HepG2 (cell line): Measurements from ENCODE around the gene GRM8. TPM values are rescaled to one million over a fixed set of nuclear protein-coding genes. Genes with fewer than 3 reads are reported as not detected.

Experiments used
- ATAC-seq: fragments of 200-7000 bp; cut with Tn5 transposase; 3 replicates; pipeline ENCODE4 v1.9.1; 2020; ENCODE audit warnings: mild to moderate bottlenecking, moderate library complexity
- BruUV-seq: library from RNA; stranded (reverse); fragments of 400-500 nt; replicated peaks from 2 replicates; lab custom pipeline; 2021; lab: Mats Ljungman, UMichigan
- CTCF ChIA-PET: fragments of 300-600 bp; formaldehyde crosslinking; extraction: SDS; loops from one replicate; lab custom pipeline; 2021; ENCODE audit warnings: low total read pairs, inconsistent platforms, low intra/inter-chr PET ratio; lab: Yijun Ruan, JAX
- POLR2A ChIA-PET: fragments of 350-600 bp; sonication (Branson Sonifier 250); formaldehyde crosslinking; loops from one replicate; lab custom pipeline; 2020; ENCODE audit warnings: antibody characterized with exemption, inconsistent platforms; lab: Yijun Ruan, JAX
- DNase-seq: peaks from one replicate; pipeline ENCODE4 v3.0.0-alpha.2; 2015; ENCODE audit warnings: low spot score
- FAIRE-seq: peaks from 3 replicates; lab custom pipeline; 2011; peaks lifted over from hg19 to GRCh38; lab: Jason Lieb, UNC
- H2AFZ ChIP-seq: one replicate; pipeline ENCODE4 v1.6.1; 2011; ENCODE audit warnings: low read length, inconsistent platforms
- H3K27ac ChIP-seq: fragments of 300-600 bp; 3 replicates; pipeline ENCODE4 v1.8.0; 2011; ENCODE audit warnings: mixed run types, mild to moderate bottlenecking, mixed read lengths, low read length, inconsistent platforms; ENCODE audit not compliant: insufficient read depth; ENCODE audit errors: extremely low read length
- H3K27me3 ChIP-seq, 2 experiments: fragments of 200-600 bp in 1 of 2; 2 replicates in 1 of 2; 3 replicates in 1 of 2; pipeline versions ENCODE4 v1.6.0 to v1.8.0; 2011; ENCODE audit warnings: low read length in 2 of 2, mild to moderate bottlenecking in 2 of 2, moderate library complexity in 2 of 2, inconsistent platforms in 1 of 2; ENCODE audit not compliant: insufficient read depth in 2 of 2, control insufficient read depth in 1 of 2
- H3K36me3 ChIP-seq, 2 experiments: fragments of 200-600 bp in 1 of 2; replicated peaks in 1 of 2; 2 replicates in 1 of 2; 3 replicates in 1 of 2; pipeline versions ENCODE4 v1.5.1 to v1.8.0; 2011; ENCODE audit warnings: low read length in 2 of 2, inconsistent platforms in 1 of 2; ENCODE audit not compliant: insufficient read depth in 2 of 2, control insufficient read depth in 1 of 2
- H3K4me1 ChIP-seq: 2 replicates; pipeline ENCODE4 v1.5.1; 2012; ENCODE audit warnings: low read length, inconsistent platforms; ENCODE audit not compliant: insufficient read depth
- H3K4me2 ChIP-seq: 2 replicates; pipeline ENCODE4 v1.6.0; 2011; ENCODE audit warnings: low read depth, low read length, inconsistent platforms
- H3K4me3 ChIP-seq, 3 experiments: fragments of 200-600 bp in 1 of 3; sonication (generic), shearing (Covaris generic) in 1 of 3; replicated peaks in 1 of 3; 2 replicates each; pipeline ENCODE4 v1.5.1; 2011 to 2016; ENCODE audit warnings: low read length in 3 of 3, inconsistent platforms in 2 of 3, low read depth in 2 of 3, mild to moderate bottlenecking in 2 of 3, control low read depth in 1 of 3, mixed read lengths in 1 of 3; ENCODE audit not compliant: insufficient read depth in 1 of 3
- H3K79me2 ChIP-seq: one replicate; pipeline ENCODE4 v1.6.1; 2011; ENCODE audit warnings: low read length, inconsistent platforms; ENCODE audit not compliant: insufficient read depth
- H3K9ac ChIP-seq: 2 replicates; pipeline ENCODE4 v1.6.0; 2011; ENCODE audit warnings: mild to moderate bottlenecking, low read depth, low read length, inconsistent platforms; ENCODE audit not compliant: insufficient read depth
- H3K9me3 ChIP-seq: 2 replicates; pipeline ENCODE4 v1.5.1; 2012; ENCODE audit warnings: mild to moderate bottlenecking, low read length
- H4K20me1 ChIP-seq: 2 replicates; pipeline ENCODE4 v1.6.0; 2011; ENCODE audit warnings: inconsistent platforms, mild to moderate bottlenecking, low read length, moderate library complexity; ENCODE audit not compliant: insufficient read depth
- ARNT ChIP-seq: fragments of 450-650 bp; IDR thresholded peaks from 2 replicates; pipeline ENCODE4 v1.6.1; 2017
- ELK4 ChIP-seq: sonication (generic); formaldehyde crosslinking; IDR thresholded peaks from 2 replicates; pipeline ENCODE4 v1.9.0; 2021; ENCODE audit warnings: missing genetic modification reagents, borderline replicate concordance
- GLI4 ChIP-seq: sonication (generic); formaldehyde crosslinking; IDR thresholded peaks from 2 replicates; pipeline ENCODE4 v1.5.1; 2020; ENCODE audit warnings: missing genetic modification reagents, mild to moderate bottlenecking, moderate library complexity, borderline replicate concordance
- HIC2 ChIP-seq: sonication (generic); formaldehyde crosslinking; IDR thresholded peaks from 2 replicates; pipeline ENCODE4 v1.9.0; 2022; ENCODE audit warnings: low read depth, missing genetic modification reagents
- HOXA7 ChIP-seq: sonication (generic); formaldehyde crosslinking; IDR thresholded peaks from 2 replicates; pipeline ENCODE4 v1.8.1; 2022; ENCODE audit warnings: mild to moderate bottlenecking, missing genetic modification reagents, moderate library complexity
- LCORL ChIP-seq, 2 experiments: fragments of 450-650 bp in 1 of 2; sonication (generic) in 1 of 2; formaldehyde crosslinking in 1 of 2; IDR thresholded peaks; 2 replicates each; pipeline versions ENCODE4 v1.5.0 to v1.6.1; 2017 to 2020; ENCODE audit warnings: antibody characterized with exemption in 1 of 2, missing genetic modification reagents in 1 of 2
- PAF1 ChIP-seq: IDR thresholded peaks from 2 replicates; pipeline ENCODE4 v1.6.1; 2016; ENCODE audit warnings: missing genetic modification reagents, missing compliant biosample characterization
- POGZ ChIP-seq: sonication (generic); formaldehyde crosslinking; IDR thresholded peaks from 2 replicates; pipeline ENCODE4 v1.4.0; 2020; ENCODE audit warnings: mild to moderate bottlenecking, missing genetic modification reagents
- SIN3B ChIP-seq: fragments of 150-350 bp; IDR thresholded peaks from 2 replicates; pipeline ENCODE4 v1.6.1; 2014; ENCODE audit warnings: low read length
- SMAD1 ChIP-seq: sonication (generic); formaldehyde crosslinking; IDR thresholded peaks from 2 replicates; pipeline ENCODE4 v1.4.0; 2020; ENCODE audit warnings: missing genetic modification reagents, low read depth, mild to moderate bottlenecking, borderline replicate concordance
- SMARCE1 ChIP-seq: fragments of 450-650 bp; IDR thresholded peaks from 2 replicates; pipeline ENCODE4 v1.6.1; 2017; ENCODE audit warnings: borderline replicate concordance
- SUZ12 ChIP-seq: fragments of 150-350 bp; IDR thresholded peaks from 2 replicates; pipeline ENCODE4 v1.6.1; 2014; ENCODE audit warnings: low read depth, low read length
- ZBTB3 ChIP-seq: sonication (generic); formaldehyde crosslinking; IDR thresholded peaks from 2 replicates; pipeline ENCODE4 v1.4.0; 2020; ENCODE audit warnings: low read depth, mild to moderate bottlenecking, moderate library complexity, missing genetic modification reagents, borderline replicate concordance
- ZBTB33 ChIP-seq: sonication (generic); formaldehyde crosslinking; IDR thresholded peaks from 2 replicates; pipeline ENCODE4 v1.4.0; 2020; ENCODE audit warnings: missing genetic modification reagents
- ZBTB38 ChIP-seq: sonication (generic); formaldehyde crosslinking; IDR thresholded peaks from 2 replicates; pipeline ENCODE4 v1.5.1; 2020; ENCODE audit warnings: mild to moderate bottlenecking, missing genetic modification reagents
- ZFP36L1 ChIP-seq: sonication (generic); formaldehyde crosslinking; IDR thresholded peaks from 2 replicates; pipeline ENCODE4 v1.8.0; 2022; ENCODE audit warnings: mild to moderate bottlenecking, missing genetic modification reagents, moderate library complexity
- ZGPAT ChIP-seq: IDR thresholded peaks from 2 replicates; pipeline ENCODE4 v1.6.1; 2016; ENCODE audit warnings: mild to moderate bottlenecking
- ZNF205 ChIP-seq: IDR thresholded peaks from 2 replicates; pipeline ENCODE4 v1.6.1; 2018; ENCODE audit warnings: missing biosample characterization, missing genetic modification reagents
- ZNF605 ChIP-seq: sonication (generic); formaldehyde crosslinking; IDR thresholded peaks from 2 replicates; pipeline ENCODE4 v1.8.0; 2022; ENCODE audit warnings: mild to moderate bottlenecking, missing genetic modification reagents
- WGBS: methylation state at CpG from one replicate; pipeline ENCODE4 v1.1.6; 2017; ENCODE audit warnings: low lambda C conversion rate; 5-methylcytosine and 5-hydroxymethylcytosine counted together
- in situ Hi-C: cut with HindIII; loops from 2 replicates; pipeline ENCODE4 v1.10.0; 2017; ENCODE audit warnings: low pct_unique_long_range_greater_than_20kb; ENCODE audit not compliant: extremely low pct_ligation_motif_present
- intact Hi-C: fragments of 100-400 bp; cut with micrococcal nuclease; formaldehyde crosslinking; loops from one replicate; pipeline ENCODE4 v1.10.0; 2022; ENCODE audit not compliant: unreplicated experiment
- polyA plus RNA-seq, 8 experiments: library from polyadenylated mRNA; depleted of rRNA in 3 of 8; stranded (reverse) in 7 of 8; unstranded in 1 of 8; fragments of >200 nt; fragmentation: Illumina TruSeq in 4 of 8; extraction: Trizol in 4 of 8; gene quantifications; 2 replicates each; pipeline versions ENCODE4 v1.2.1 to v1.2.3, GENCODE V29; 2011 to 2016; ENCODE audit warnings: low read depth in 4 of 8, missing spikeins in 1 of 8, mixed read lengths in 1 of 8; ENCODE audit not compliant: insufficient read depth in 1 of 8
- total RNA-seq, 5 experiments: library from RNA; depleted of rRNA; stranded (reverse); fragments of >200 nt; fragmentation: Illumina TruSeq; extraction: Trizol; gene quantifications; 2 replicates each; pipeline ENCODE4 v1.2.3, GENCODE V29; 2016; ENCODE audit warnings: low read depth in 1 of 5

GRM8 gene
- total and polyA plus RNA-seq, 2 of the 13 experiments (the other 11 are each of a cell fraction or from before 2014, with no cell fraction given), result not detected

- H3K9ac ChIP-seq, result no peak overlapping the region
- CTCF ChIA-PET, result no interaction called here
- H3K27me3 ChIP-seq, result no peaks in the 10 kb centered on the region
- no peak for DNase-seq
- no peak overlapping the region for H3K27ac ChIP-seq
- H3K4me1 ChIP-seq, result no peaks in the 10 kb centered on the region
- POLR2A ChIA-PET, result no interaction called here
- no peaks in the 10 kb centered on the region for H3K79me2 ChIP-seq
- intact Hi-C loops, result no loop called here
- BruUV-seq, result no TSS peak
- no peak overlapping the region for H3K4me3 ChIP-seq
- H3K9me3 ChIP-seq, result peaks cover 64% of the 10 kb centered on the region
- H3K4me2 ChIP-seq, result no peak overlapping the region
- WGBS, result 0% methylated on average over 1 of the region's 1 CpG
- no peaks in the 10 kb centered on the region for H4K20me1 ChIP-seq
- FAIRE-seq, result no peak
- TF ChIP-seq ZGPAT (CRISPR knock-in tag) (no peak), ELK4 (no peak), SUZ12 (no peak), SIN3B (no peak), POGZ (CRISPR knock-in tag) (no peak), ZBTB3 (CRISPR knock-in tag) (no peak), ARNT (no peak), ZBTB38 (CRISPR knock-in tag) (no peak), SMAD1 (CRISPR knock-in tag) (no peak), ZBTB33 (CRISPR knock-in tag) (no peak), LCORL (IDR thresholded peaks at IDR 0.05) (no peak), LCORL (CRISPR knock-in tag; IDR thresholded peaks at IDR 0.05) (no peak), ZFP36L1 (no peak), PAF1 (CRISPR knock-in tag) (no peak), HOXA7 (no peak), ZNF605 (no peak), SMARCE1 (no peak), HIC2 (CRISPR knock-in tag) (no peak), ZNF205 (CRISPR knock-in tag) (no peak), GLI4 (no peak)
- in situ Hi-C loops, result no loop called here
- ATAC-seq, result no peak
- H2AFZ ChIP-seq, result no peak overlapping the region
- H3K36me3 ChIP-seq, result no peaks in the 10 kb centered on the region
Measured at GRCh38 chr7:126403040-126403439, 849.7 kb downstream of the GRM8 start.
